Lower leg skin (tissue), 4 donors: ENCODE results near the gene ACOX3. TPM values are rescaled to one million over a fixed set of nuclear protein-coding genes. Genes with fewer than 3 reads are reported as not detected.

Experiments
- DNase-seq, 2 donors: peaks; one replicate each; pipeline ENCODE4 v3.0.0-alpha.2; 2019; ENCODE audit warnings: low spot score in 2 of 2
- H3K4me3 ChIP-seq: fragments of 200-600 bp; sonication (generic); 2 replicates; pipeline ENCODE4 v1.5.1; 2017; ENCODE audit warnings: mild to moderate bottlenecking, low read depth; ENCODE audit not compliant: poor library complexity, severe bottlenecking
- POLR2A ChIP-seq, 2 donors: fragments of 450-650 bp; IDR thresholded peaks; one replicate each; pipeline ENCODE4 v1.6.1; 2016 to 2017; ENCODE audit warnings: antibody characterized with exemption in 2 of 2, mild to moderate bottlenecking in 1 of 2, moderate library complexity in 1 of 2
- WGBS, 2 donors: methylation state at CpG; one replicate each; pipeline ENCODE4 v1.1.5; 2018; 5-methylcytosine and 5-hydroxymethylcytosine counted together
- intact Hi-C: fragments of 100-400 bp; cut with DNase I; formaldehyde crosslinking; loops from one replicate; pipeline ENCODE4 v1.15.0; 2023; ENCODE audit warnings: low total_unique reads
- total RNA-seq, 4 donors: library from RNA; depleted of rRNA; stranded (reverse); fragments of >200 nt; gene quantifications; one replicate each; pipeline ENCODE4 v1.1.0, GENCODE V29; 2016
- TF ChIP-seq, protein P1 (sequence below), 3 donors: fragments of 450-650 bp; IDR thresholded peaks; one replicate each; pipeline ENCODE4 v1.5.1; 2016; ENCODE audit warnings: antibody characterized with exemption in 3 of 3, mild to moderate bottlenecking in 3 of 3, moderate library complexity in 2 of 3

Gene ACOX3
- total RNA-seq, 4 donors from 2014 or later, result 37.5 to 55.9 (median 41.2) TPM

DNA sequence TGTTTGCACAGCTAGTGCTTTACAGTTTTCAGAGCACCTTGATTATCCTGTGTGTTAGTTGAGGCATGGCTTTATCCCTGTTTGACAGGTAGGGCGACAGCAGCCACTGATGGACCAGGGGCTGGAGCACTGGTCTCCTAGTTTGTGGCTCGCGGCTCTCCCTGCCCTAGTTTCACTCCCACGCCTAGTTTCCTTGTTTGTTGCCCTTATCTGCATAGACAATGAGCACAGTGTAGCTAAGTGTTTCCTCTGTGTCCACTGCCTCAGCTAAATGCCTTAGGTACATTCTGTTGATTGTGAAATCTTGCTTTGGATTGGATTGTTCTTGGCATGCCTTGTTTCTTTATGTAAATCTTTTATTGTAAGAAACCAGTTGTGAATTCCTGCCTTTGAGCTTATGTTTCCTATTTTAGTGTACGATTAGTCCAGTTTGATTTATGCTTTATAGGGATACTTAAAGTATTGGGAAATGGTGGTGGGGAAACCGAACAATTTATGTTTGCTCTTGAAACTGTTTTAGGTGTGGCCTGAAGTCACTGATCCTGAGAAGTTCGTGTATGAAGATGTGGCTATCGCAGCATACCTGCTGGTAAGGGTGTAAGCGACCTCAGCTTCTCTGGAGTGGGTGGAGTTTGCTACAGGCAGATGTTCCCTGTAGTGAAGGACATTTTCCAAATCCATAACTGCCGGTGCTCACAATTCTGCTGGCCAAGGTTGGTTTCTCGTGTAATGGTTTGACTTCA, 11.1 kb upstream of the ACOX3 start:
- no peak for DNase-seq
- intact Hi-C loops, result no loop called here
- TF ChIP-seq, protein P1, sequence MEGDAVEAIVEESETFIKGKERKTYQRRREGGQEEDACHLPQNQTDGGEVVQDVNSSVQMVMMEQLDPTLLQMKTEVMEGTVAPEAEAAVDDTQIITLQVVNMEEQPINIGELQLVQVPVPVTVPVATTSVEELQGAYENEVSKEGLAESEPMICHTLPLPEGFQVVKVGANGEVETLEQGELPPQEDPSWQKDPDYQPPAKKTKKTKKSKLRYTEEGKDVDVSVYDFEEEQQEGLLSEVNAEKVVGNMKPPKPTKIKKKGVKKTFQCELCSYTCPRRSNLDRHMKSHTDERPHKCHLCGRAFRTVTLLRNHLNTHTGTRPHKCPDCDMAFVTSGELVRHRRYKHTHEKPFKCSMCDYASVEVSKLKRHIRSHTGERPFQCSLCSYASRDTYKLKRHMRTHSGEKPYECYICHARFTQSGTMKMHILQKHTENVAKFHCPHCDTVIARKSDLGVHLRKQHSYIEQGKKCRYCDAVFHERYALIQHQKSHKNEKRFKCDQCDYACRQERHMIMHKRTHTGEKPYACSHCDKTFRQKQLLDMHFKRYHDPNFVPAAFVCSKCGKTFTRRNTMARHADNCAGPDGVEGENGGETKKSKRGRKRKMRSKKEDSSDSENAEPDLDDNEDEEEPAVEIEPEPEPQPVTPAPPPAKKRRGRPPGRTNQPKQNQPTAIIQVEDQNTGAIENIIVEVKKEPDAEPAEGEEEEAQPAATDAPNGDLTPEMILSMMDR (IDR thresholded peaks at IDR 0.05), result no peak
- TF ChIP-seq POLR2A (IDR thresholded peaks at IDR 0.05), result no peak
- 68 to 81% methylated on average over 11 of the region's 11 CpGs for WGBS, 2 donors
- no peak overlapping the region for H3K4me3 ChIP-seq

DNA sequence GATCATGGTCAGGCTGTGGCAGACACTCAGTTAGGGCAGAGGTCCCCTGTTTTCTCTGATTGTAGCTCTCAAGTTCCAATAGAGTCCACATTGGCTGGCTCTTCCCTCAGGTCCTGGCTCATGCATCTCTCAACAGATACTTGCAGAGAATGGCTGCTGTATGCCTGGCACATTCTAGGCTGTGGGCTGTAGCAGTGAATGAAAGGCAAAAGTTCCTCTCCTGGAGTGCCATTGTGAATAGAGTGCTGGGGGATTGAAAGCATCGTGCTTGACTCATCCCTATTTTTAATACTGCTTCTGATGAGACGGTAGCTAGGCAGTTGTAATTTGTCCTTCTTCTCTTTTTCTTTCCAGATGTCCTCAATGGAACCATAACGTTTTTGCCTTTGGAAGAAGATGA, 5.6 kb upstream of the ACOX3 start:
- no peak overlapping the region for H3K4me3 ChIP-seq
- 74 to 79% methylated on average over 3 of the region's 3 CpGs for WGBS, 2 donors
- no peak for TF ChIP-seq POLR2A (IDR thresholded peaks at IDR 0.05)
- TF ChIP-seq, protein P1 (IDR thresholded peaks at IDR 0.05), result no peak
- DNase-seq, result no peak
- intact Hi-C loops, result no loop called here

- WGBS, 2 donors, result 82% methylated on average over 6 of the region's 6 CpGs
- intact Hi-C loops, result no loop called here
- TF ChIP-seq, protein P1 (IDR thresholded peaks at IDR 0.05), result no peak
- no peak for TF ChIP-seq POLR2A (IDR thresholded peaks at IDR 0.05)
- H3K4me3 ChIP-seq, result no peak overlapping the region
- DNase-seq, result no peak
Observed at GRCh38 chr4:8443801-8444200, 3.3 kb upstream of the ACOX3 start.

GRCh38 chr4:8442596-8443358, 2.3 kb upstream of the ACOX3 start:
- intact Hi-C loops, result no loop called here
- 78 to 80% methylated on average over 10 of the region's 10 CpGs for whole genome bisulfite sequencing, 2 donors
- H3K4me3 ChIP-seq, result no peak overlapping the region
- no peak for DNase-seq
- TF ChIP-seq POLR2A (IDR thresholded peaks at IDR 0.05), result no peak
- TF ChIP-seq, protein P1 (IDR thresholded peaks at IDR 0.05), result no peak

DNA sequence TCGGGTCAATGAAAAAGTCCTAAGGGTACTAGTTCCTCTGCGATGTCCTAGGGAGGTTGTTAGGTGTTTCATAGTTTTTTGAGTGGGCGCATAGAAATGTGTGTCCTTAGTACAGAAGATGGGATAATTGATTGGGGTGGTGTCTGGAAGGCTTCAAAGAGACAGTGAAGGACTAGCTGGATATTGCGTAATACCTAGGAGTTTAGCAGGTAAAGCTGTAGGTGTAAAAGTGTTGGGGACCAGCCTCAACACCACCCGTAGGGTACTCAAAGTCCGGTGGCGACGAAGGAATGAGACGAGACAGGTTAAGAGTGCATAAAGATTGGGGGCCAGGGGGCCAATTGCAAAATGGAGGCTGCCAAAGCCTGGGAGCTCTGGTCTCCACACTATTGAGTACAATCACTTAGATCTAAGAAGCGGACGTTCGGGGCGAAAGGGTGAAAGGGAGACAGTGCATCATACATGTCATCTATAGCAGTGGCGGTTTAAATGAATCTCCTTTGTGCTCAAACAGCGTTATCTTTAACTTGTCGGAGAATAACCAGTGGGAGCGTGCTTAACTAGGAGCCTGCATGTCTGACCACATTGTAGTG, 1.1 kb upstream of the ACOX3 start:
- DNase-seq, result no peak
- no peak for TF ChIP-seq POLR2A (IDR thresholded peaks at IDR 0.05)
- TF ChIP-seq, protein P1 (IDR thresholded peaks at IDR 0.05), result no peak
- peak overlapping the region; percentile 93 for H3K4me3 ChIP-seq
- 48 to 63% methylated on average over 17 of the region's 17 CpGs for WGBS, 2 donors
- intact Hi-C loops, result no loop called here
